Fibroblast of lung (primary cell): Measurements from ENCODE around the gene RFX8.

ENCODE experiments used
- CTCF ChIP-seq, 2 donors: IDR thresholded peaks in 1 of 2; conservative IDR thresholded peaks in 1 of 2; 1 replicate in 1 of 2; 2 replicates in 1 of 2; pipeline ENCODE4 v1.5.1; 2011 to 2012; ENCODE audit warnings: low read length in 2 of 2, control low read depth in 1 of 2, inconsistent platforms in 1 of 2, low read depth in 1 of 2, mild to moderate bottlenecking in 1 of 2
- EZH2 ChIP-seq: IDR thresholded peaks from 2 replicates; pipeline ENCODE4 v1.5.1; 2012; ENCODE audit warnings: low read length, control low read depth, mild to moderate bottlenecking; ENCODE audit errors: missing control alignments

- TF ChIP-seq CTCF (conservative IDR thresholded peaks at IDR 0.05 in 1 of 2, IDR thresholded peaks at IDR 0.05 in 1 of 2; ENCODE audit: low read depth in 1 of 2, low read length in 2 of 2) (no peak), EZH2 (no peak)
Measured at GRCh38 chr2:101361121-101361520, 113.8 kb downstream of the RFX8 start.
